C1 segment of cervical spinal cord (tissue), 14 donors: Measurements from ENCODE around the gene ACTMAP.
"Not testable (repeated sequence)": the region's sequence is repeated elsewhere in the genome, so short reads cannot be mapped to it uniquely, and the experiment has no call there.

Source experiments
- DNase-seq, 14 donors: peaks; one replicate each; lab custom pipeline; 2025; lab: John Stamatoyannopoulos, UW

ACTMAP gene

DNA sequence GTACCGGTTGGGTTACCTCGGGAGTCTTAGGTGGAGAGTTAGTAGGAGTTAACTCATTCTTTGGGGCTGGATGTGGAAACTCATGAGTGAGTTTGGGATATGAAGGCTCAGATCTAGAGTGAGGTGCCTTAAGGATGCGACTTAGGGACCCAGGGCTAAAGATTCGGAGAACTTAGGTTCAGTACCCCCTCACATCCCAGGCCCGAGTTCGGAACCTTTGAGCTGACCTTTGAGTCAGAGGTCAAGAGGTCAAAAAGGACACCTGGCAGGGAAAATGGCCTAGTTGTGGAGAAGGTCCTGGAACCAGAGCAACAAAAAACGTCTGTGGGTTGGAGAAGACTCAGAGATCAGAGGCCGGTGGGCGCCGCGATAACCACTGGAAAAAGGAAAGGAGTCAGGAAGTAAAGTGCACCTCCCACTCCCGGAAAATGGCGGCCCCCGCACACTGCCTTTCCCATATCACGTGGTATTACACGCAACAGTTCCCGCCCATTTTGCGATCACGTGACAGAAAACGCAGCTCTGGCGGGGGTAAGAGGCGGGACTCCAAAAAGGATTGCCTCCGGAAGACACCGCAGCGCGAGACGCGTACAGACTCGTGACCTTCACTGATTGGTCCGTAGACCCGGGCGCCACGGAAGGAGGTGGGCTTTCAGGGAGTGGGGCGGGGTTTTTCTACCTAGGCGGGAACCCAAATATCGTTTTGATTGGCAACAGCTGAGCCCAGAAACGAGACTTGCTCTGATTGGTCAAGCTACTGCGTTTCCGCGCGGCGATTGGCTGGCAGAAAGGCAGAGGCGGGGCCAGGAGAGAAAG lies at the start of gene ACTMAP:
TSS of gene ACTMAP (minus strand) at position 420 of the 816 bp plus-strand sequence. CDS start 674 bp downstream, outside the sequence.
- peak; percentile 98 to 100 (median 100) for DNase-seq

- peak in 3 of 14 donors; percentile 54 to 56 (median 56) for DNase-seq
Measured at GRCh38 chr19:40799558-40800338, 49.5 kb upstream of the ACTMAP start.

DNA sequence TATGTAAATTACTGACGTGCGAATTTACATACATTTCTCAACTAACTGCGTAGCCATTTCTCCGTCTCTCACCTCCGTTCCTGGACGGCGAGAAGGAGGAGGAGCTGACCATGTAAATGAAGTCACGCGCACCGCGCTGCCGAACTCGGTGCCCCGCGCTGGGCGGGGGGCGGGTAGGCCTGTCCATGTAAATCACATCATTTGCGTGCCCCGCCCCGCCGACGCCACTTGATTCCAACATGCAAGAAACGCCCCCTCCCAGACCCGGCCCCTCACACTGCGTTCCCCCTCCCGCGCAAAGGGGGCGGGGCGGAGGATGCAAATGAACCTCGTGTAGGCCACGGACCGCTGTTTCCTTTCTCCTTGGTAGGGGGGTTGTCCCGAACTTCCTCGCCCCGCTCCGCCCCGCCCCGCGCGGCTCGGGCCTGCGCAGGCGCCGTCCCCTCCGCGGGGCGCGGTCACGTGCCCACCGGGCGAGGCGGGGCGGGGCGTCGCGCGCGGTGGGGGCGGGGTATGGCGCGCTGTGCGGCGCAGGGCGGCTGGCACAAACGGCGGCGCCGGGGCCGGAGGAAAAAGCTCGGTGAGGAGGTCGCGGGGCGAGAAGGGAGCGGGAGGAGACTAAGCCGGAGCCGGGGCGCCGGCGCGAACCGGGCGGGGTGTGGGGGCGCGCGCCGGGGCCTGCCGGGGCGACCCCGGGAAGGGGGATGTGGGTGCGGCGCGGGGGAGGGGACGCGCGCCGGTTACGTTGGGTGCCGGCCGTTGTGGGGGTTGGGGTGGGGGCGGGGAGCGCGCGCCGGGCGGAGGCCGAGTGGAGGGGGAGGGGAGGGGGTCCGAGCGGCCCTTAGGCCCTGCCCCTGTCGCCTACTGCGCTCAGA lies 48.6 kb upstream of the ACTMAP start, which contains the start of gene EGLN2:
TSS of gene EGLN2 (plus strand) at position 509 of the 875 bp plus-strand sequence. CDS start 1,382 bp downstream, outside the sequence.
- DNase-seq, result peak; percentile 92 to 100 (median 98)

DNA sequence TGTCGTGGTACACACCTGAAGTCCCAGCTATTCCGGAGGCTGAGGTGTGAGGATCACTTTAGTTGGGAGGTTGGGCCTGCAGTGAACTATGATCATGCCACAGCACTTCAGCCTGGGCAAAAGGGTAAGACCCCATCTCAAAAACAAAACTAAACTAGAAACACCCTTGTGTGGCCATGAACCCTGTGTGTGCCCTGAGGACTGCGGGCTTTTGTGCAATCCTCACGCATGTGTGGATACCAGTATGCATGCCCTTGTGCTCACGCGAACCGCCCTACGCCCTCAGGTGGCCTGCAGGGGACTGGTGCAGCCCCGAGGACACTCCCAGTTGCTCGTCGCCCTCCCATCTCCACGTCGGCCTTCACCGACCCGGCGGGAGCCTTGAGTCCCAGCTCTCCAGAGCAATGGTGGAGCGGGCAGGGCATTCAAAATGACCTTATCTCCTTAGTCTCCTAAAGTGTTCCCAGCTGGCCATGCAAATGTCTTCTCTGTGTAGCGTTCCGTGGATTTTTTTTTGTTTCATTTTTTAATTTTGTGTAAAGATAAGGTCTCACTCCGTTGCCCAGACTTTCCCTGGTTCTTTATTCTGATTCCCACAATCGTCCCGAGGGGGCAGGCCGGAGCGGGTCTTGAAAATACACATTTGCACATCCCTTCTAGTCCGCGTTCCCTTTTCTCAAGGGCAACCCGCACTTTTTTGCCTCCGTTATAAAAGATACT lies 47.8 kb upstream of the ACTMAP start:
- peak in 8 of 14 donors; percentile 54 to 70 (median 60) for DNase-seq

- no peak for DNase-seq
Measured at GRCh38 chr19:40797166-40797962, 47.1 kb upstream of the ACTMAP start.

- DNase-seq, result no peak
Measured at GRCh38 chr19:40791996-40792395, 41.7 kb upstream of the ACTMAP start.

GRCh38 chr19:40791349-40791748 lies 41.1 kb upstream of the ACTMAP start:
- DNase-seq, result no peak

DNA sequence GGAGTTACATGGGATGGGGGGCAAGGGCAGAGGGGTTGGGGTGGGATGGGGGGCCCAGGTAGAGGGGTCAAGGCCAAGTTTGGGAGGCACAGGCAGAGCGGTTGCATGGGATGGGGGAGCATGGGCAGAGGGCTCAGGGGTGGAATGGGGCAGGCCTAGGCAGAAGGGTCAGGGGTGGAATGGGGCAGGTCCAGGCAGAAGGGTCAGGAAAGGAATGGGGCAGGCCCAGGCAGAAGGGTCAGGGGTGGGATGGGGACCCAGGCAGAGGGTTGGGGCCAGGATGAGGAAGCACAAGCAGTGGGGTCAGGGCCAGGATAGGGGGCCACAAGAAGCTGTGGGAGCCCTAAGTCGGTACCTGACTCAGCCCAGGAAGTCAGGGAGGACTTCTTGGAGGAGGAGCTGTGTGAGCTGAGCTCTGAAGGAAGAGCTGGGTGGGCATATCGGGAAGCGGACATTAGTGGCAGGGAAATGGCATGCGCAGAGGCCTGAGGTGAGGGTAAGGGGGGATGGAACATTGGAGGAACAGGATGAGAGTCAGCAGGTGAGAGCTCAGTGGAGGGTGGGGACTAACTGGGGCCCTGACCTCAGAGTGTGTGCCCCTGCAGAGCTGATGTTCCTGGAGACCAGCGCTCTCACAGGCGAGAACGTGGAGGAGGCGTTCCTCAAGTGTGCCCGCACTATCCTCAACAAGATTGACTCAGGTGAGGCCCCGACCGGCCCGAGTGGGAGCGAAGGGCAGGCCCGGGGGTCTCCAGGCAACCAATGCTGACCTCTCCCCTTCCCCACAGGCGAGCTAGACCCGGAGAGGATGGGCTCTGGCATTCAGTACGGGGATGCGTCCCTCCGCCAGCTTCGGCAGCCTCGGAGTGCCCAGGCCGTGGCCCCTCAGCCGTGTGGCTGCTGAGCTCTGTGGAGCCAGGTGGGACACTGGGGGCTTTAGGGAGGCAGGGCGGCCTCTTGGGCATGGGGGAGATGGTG lies 36.1 kb upstream of the ACTMAP start:
- no peak for DNase-seq

GRCh38 chr19:40785526-40785925 lies 35.2 kb upstream of the ACTMAP start:
- no peak for DNase-seq

DNA sequence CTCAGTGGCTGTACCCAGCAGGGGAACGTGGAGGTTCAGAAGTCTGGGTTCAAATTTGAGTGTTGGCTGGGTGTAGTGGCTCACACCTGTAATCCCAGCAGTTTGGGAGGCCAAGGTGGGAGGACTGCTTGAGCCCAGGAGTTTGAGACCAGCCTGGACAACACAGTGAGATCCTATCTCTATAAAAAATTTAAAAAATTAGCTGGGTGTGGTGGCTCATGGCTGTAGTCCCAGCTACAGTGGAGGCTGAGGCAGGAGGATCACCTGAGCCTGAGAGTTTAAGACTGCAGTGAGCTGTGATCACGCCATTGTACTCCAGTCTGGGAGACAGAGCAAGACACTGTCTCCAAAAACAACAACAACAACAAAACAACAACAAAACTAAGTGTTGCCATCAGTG lies 33.9 kb upstream of the ACTMAP start:
- DNase-seq, result not testable (repeated sequence)

GRCh38 chr19:40783711-40784110 lies 33.4 kb upstream of the ACTMAP start:
- DNase-seq, result no peak

DNA sequence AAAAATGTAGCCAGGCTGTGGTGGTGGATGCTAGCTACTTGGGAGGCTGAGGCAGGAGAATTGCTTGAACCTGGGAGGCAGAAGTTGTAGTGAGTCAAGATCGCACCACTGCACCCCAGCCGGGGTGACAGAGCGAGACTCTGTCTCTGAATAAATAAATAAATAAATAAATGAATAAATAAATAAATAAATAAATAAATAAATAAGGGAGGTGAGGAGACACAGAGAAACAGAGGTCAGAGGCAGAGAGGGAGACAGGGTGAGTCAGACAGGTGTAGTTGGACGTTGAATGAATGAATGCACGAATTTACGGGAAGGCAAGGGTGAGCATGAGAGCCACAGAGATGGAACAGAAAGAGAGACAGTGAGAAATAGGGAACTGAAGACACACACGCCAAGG lies 30.9 kb upstream of the ACTMAP start:
- no peak for DNase-seq

- no peak for DNase-seq
Measured at GRCh38 chr19:40780582-40780981, 30.3 kb upstream of the ACTMAP start.

GRCh38 chr19:40778706-40779284 lies 28.5 kb upstream of the ACTMAP start:
- DNase-seq, result no peak

DNA sequence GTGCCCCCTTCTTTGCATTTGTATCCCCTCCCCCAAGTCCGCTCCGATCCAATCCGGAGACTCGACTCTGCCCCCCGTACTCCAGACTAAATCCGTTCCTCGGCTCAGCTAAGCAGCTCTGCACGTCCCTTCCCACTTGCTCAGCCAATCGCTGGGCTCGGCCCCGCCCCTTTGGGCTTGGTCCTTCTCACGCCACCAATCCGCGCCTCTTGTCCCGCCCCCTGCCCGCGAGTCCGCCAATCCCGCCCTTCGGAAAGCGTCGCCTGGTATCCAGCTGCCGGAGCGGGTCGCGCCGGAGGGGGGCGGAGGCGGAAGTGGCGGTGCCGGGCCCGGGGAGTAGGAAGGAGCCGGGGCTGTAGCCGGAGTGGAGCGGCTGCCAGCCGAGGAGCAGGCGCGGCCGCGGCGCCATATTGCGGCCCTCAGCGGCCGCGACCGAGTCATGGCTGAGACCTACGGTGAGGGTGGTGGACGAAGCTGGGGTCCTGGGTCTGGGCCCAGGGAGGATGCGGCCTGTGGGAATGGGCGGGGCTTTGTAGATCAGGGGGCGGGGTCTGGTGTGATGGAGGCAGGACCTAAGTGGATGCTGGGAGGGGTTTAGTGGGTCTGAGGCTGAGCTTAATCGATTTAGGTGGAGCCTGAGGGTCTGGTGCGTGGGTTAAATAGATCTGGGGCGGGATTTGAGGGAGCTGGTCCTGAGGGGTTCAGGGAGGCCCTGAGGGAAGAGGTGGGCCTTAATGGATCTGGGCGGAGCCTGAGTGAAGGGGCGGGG lies 27.8 kb upstream of the ACTMAP start, which contains the start of gene RAB4B:
TSS of gene RAB4B (plus strand) at position 311 of the 769 bp plus-strand sequence. CDS start at position 440, 129 bp downstream.
- peak; percentile 98 to 100 (median 99) for DNase-seq

DNA sequence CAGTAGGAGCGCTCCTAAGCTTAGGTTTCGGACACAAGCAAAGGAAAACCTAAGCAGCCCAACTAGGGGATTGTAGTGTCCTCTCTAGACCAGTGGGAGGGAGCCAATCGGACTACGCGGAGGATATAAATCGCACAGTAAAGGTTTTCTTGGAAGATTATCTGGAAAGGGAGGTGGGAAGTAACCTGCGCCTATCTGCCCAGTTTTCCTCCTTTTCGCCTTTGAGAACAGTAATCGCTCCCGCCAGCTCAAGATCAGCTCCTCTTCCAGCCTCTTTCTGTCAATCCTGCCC lies 27.3 kb upstream of the ACTMAP start:
- peak in 2 of 14 donors; percentile 88 to 95 for DNase-seq

GRCh38 chr19:40776932-40777644 lies 26.8 kb upstream of the ACTMAP start:
- peak in 11 of 14 donors; percentile 25 to 90 (median 76) for DNase-seq
